Ishikawa (cell line): ENCODE results near the gene CALM3.

Experiments used
- CEBPB ChIP-seq: IDR thresholded peaks from 2 replicates; pipeline ENCODE4 v1.6.1; 2012
- CREB1 ChIP-seq: IDR thresholded peaks from 2 replicates; pipeline ENCODE4 v1.6.1; 2012; ENCODE audit warnings: low read depth
- EP300 ChIP-seq: IDR thresholded peaks from 2 replicates; pipeline ENCODE4 v1.6.1; 2012; ENCODE audit warnings: borderline replicate concordance
- FOXM1 ChIP-seq: IDR thresholded peaks from 2 replicates; pipeline ENCODE4 v1.6.1; 2012; ENCODE audit warnings: low read depth, borderline replicate concordance
- MAX ChIP-seq: IDR thresholded peaks from 2 replicates; pipeline ENCODE4 v1.6.1; 2012
- NFIC ChIP-seq: IDR thresholded peaks from 2 replicates; pipeline ENCODE4 v1.6.1; 2012
- RAD21 ChIP-seq: IDR thresholded peaks from 2 replicates; pipeline ENCODE4 v1.6.1; 2012; ENCODE audit warnings: low read depth
- REST ChIP-seq: IDR thresholded peaks from 2 replicates; pipeline ENCODE4 v1.6.1; 2012; ENCODE audit warnings: low read depth, mild to moderate bottlenecking
- TAF1 ChIP-seq: IDR thresholded peaks from 2 replicates; pipeline ENCODE4 v1.6.1; 2012; ENCODE audit warnings: low read depth, mild to moderate bottlenecking
- TCF12 ChIP-seq: IDR thresholded peaks from 2 replicates; pipeline ENCODE4 v1.6.1; 2012; ENCODE audit warnings: low read depth
- USF1 ChIP-seq: IDR thresholded peaks from 2 replicates; pipeline ENCODE4 v1.6.1; 2012
- YY1 ChIP-seq: IDR thresholded peaks from 2 replicates; pipeline ENCODE4 v1.6.1; 2012; ENCODE audit warnings: low read depth
- ZBTB7A ChIP-seq: IDR thresholded peaks from 2 replicates; pipeline ENCODE4 v1.6.1; 2012; ENCODE audit warnings: low read depth

GRCh38 chr19:46606019-46606418 lies 4.9 kb downstream of the CALM3 start:
- TF ChIP-seq NFIC = no peak
- no peak for TF ChIP-seq TCF12
- TF ChIP-seq CEBPB = no peak
- no peak for TF ChIP-seq EP300
- TF ChIP-seq YY1 = no peak
- TF ChIP-seq MAX = no peak
- no peak for TF ChIP-seq REST
- TF ChIP-seq FOXM1 = no peak
- no peak for TF ChIP-seq TAF1
- TF ChIP-seq RAD21 = no peak
- TF ChIP-seq USF1 = no peak
- no peak for TF ChIP-seq CREB1
- no peak for TF ChIP-seq ZBTB7A
